Activated T-cell treated with anti-CD3 and anti-CD28 coated beads, Interleukin-2, amount 50 U/mL, for 48 hours (primary cell): ENCODE measurements around the gene MAS1L.
"Not testable (repeated sequence)": the region's sequence is repeated elsewhere in the genome, so short reads cannot be mapped to it uniquely, and the experiment has no call there.

Experiments used
- DNase-seq, 2 experiments: peaks; one replicate each; pipeline ENCODE4 v3.0.0-alpha.2; 2020

MAS1L gene

GRCh38 chr6:29477923-29478450 is 9.8 kb downstream of the MAS1L start:
- no peak for DNase-seq

GRCh38 chr6:29474996-29475395 is 12.8 kb downstream of the MAS1L start:
- no peak for DNase-seq

GRCh38 chr6:29466241-29466640 is 21.5 kb downstream of the MAS1L start:
- DNase-seq, result no peak

GRCh38 chr6:29465801-29466200 is 22.0 kb downstream of the MAS1L start:
- no peak for DNase-seq

- no peak for DNase-seq
These were observed 22.5 kb downstream of the MAS1L start for GRCh38 chr6:29465279-29465678.

GRCh38 chr6:29462022-29462421 is 25.7 kb downstream of the MAS1L start:
- no peak for DNase-seq

GRCh38 chr6:29461021-29461814 is 26.5 kb downstream of the MAS1L start:
- DNase-seq, result no peak

- DNase-seq, result no peak
These were observed 30.8 kb downstream of the MAS1L start, which contains the start of the genes OR11A1 and OR2H1 for GRCh38 chr6:29456971-29457370. TSS of gene OR11A1 (minus strand) at chr6:29457071. CDS start at chr6:29427641, 29,430 bp downstream. TSS of gene OR2H1 (plus strand) at chr6:29457155. CDS start at chr6:29461770, 4,615 bp downstream.

- no peak for DNase-seq
These were observed 36.1 kb downstream of the MAS1L start for GRCh38 chr6:29451471-29452193.

- DNase-seq, result no peak
These were observed 40.1 kb downstream of the MAS1L start for GRCh38 chr6:29447670-29448069.

GRCh38 chr6:29444031-29444430 is 43.7 kb downstream of the MAS1L start:
- DNase-seq, result not testable (repeated sequence)

GRCh38 chr6:29442719-29443118 is 45.0 kb downstream of the MAS1L start:
- no peak for DNase-seq

- DNase-seq, result no peak
These were observed 48.8 kb downstream of the MAS1L start, which contains the start of gene OR10C1 for GRCh38 chr6:29439006-29439405. TSS of gene OR10C1 (plus strand) at chr6:29439306. CDS start at chr6:29440016, 710 bp downstream.

GRCh38 chr6:29436730-29437129 is 51.0 kb downstream of the MAS1L start:
- DNase-seq, result not testable (repeated sequence)
